Measurements from ENCODE around the gene RNASE12. TPM values are rescaled to one million over a fixed set of nuclear protein-coding genes. Genes with fewer than 3 reads are reported as not detected.
A peak's percentile ranks its signal among the peaks of the same experiment; 100 is the strongest.

The RNASE12 gene
- total RNA-seq, 1 experiment from 2014 or later = not detected

DNA sequence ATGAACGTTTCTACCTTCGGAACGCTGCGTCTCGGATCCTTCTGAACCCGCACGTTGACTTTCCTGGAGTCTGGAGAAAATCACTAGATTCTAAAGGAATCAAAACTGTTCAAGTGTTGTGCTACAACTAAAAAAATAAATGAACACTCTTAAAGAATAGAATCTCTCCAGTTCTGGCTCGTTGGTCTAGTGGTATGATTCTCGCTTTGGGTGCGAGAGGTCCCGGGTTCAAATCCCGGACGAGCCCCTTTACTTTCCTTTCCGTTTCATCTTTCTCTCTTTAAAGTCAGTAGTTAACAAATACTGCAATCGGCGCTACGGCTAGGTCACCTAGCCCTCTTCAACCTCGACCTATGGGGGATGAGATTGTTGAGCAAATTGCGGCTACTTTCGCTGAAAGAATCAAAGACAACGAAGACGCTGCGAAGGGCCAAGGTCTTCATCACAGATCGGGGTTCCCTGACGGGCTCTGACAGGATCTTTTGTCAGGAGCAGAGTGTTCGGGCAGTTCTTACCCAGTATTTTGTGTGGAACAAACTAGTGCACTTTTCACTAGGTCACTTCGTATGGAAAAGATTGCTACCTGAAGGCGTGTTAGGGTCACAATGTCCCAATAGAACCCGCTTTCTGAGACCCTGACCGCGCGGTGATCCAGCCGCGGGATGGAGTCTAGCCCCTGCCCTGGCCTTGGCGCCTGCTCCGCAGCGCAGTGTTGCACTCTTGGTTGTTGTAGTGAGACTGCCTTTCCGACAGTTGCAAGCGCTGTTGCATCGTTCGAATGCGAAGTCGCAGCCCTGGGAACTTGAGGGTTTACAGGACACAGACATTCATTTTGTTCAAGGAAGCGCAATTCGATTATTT is 41.9 kb upstream of the RNASE12 start:
- H4K91ac ChIP-seq (ENCODE audit: insufficient read length, low read depth, low read length) = no peak overlapping the region
- no peaks in the 10 kb centered on the region for H3K9me3 ChIP-seq (ENCODE audit: control insufficient read depth, low read depth, low read length)
- no peak overlapping the region for H3K18ac ChIP-seq (ENCODE audit: insufficient read length, low read depth, low read length)
- Mint-ChIP-seq H3K27ac (peak overlapping the region in 2 of 3 experiments; percentile 62 to 72; a peak in 3 of 7 replicates), H3K4me1 (peaks cover 11 to 12% of the 10 kb centered on the region in 2 experiments), H3K4me3 (peak overlapping the region; percentile 86 to 94), H3K9me3 (peaks cover 4 to 8% of the 10 kb centered on the region in 2 experiments; a peak in 4 of 5 replicates), H3K27me3 (ENCODE audit: low read depth) (peaks cover 63% of the 10 kb centered on the region), H3K36me3 (ENCODE audit: insufficient read depth in 1 of 3, low read depth in 3 of 3) (no peaks in the 10 kb centered on the region; a peak in 1 of 7 replicates)
- H3K23me2 ChIP-seq (ENCODE audit: insufficient read length, low read depth, low read length, poor library complexity, severe bottlenecking) = peaks cover 29% of the 10 kb centered on the region
- no peak overlapping the region for H3T11ph ChIP-seq (ENCODE audit: low read length)
- no peaks in the 10 kb centered on the region for H4K20me1 ChIP-seq (ENCODE audit: control insufficient read depth, insufficient read depth, insufficient read length)
- no peak overlapping the region for H2BK12ac ChIP-seq (ENCODE audit: insufficient read length, low read depth, low read length)
- no CpG with 5 or more reads among the region's 45 CpGs for WGBS (ENCODE audit: extremely low coverage, insufficient read length, low lambda C conversion rate)
- H3K23ac ChIP-seq (ENCODE audit: insufficient read length, low read depth, low read length) = no peak overlapping the region
- peak overlapping the region; percentile 2 for H3K27ac ChIP-seq (ENCODE audit: insufficient read length, low read depth, low read length)
- no peak overlapping the region for H2BK20ac ChIP-seq (ENCODE audit: low read depth, low read length, poor library complexity, severe bottlenecking)
- H3K14ac ChIP-seq (ENCODE audit: insufficient read depth, low read length) = no peak overlapping the region
- no peak overlapping the region for H4K5ac ChIP-seq (ENCODE audit: insufficient read length, low read depth, low read length)
- H3K79me2 ChIP-seq (ENCODE audit: insufficient read depth, low read length) = no peaks in the 10 kb centered on the region
- no peak overlapping the region for H2BK5ac ChIP-seq (ENCODE audit: insufficient read length, low read length)
- no peak overlapping the region for H2BK15ac ChIP-seq (ENCODE audit: low read depth, low read length)
- H2AFZ ChIP-seq (ENCODE audit: low read length) = no peak overlapping the region
- peak overlapping the region; percentile 96 for H3K4me2 ChIP-seq (ENCODE audit: insufficient read depth, insufficient read length, low read length)
- H3K27me3 ChIP-seq (ENCODE audit: insufficient read depth, low read length) = no peaks in the 10 kb centered on the region; the same call in 1 of the 2 replicates
- no peak overlapping the region for H4K8ac ChIP-seq (replicated peaks; ENCODE audit: insufficient read length, low read depth, low read length)
- no peak overlapping the region for H3K4ac ChIP-seq (ENCODE audit: low read depth, low read length)
- no peaks in the 10 kb centered on the region for H3K79me1 ChIP-seq (ENCODE audit: insufficient read depth, low read depth, low read length, poor library complexity, severe bottlenecking)
- TF ChIP-seq CTCF (conservative IDR thresholded peaks at IDR 0.05) = no peak; the same call in 2 of the 3 replicates
- no peak overlapping the region for H3K56ac ChIP-seq (ENCODE audit: insufficient read length, low read depth, low read length)
- H3K9ac ChIP-seq (ENCODE audit: extremely low read depth, insufficient read length, low read length) = peak overlapping the region; percentile 5
- peak; percentile 92 for DNase-seq
- H2AK5ac ChIP-seq (ENCODE audit: insufficient read length, low read length) = no peak overlapping the region
- H2BK120ac ChIP-seq (ENCODE audit: low read depth, low read length, poor library complexity, severe bottlenecking) = no peak overlapping the region
- H3K4me1 ChIP-seq (ENCODE audit: insufficient read depth, low read length) = no peaks in the 10 kb centered on the region

Data from H9 (cell line).